ENCODE measurements around the gene ACSBG1.

ACSBG1 gene

DNA sequence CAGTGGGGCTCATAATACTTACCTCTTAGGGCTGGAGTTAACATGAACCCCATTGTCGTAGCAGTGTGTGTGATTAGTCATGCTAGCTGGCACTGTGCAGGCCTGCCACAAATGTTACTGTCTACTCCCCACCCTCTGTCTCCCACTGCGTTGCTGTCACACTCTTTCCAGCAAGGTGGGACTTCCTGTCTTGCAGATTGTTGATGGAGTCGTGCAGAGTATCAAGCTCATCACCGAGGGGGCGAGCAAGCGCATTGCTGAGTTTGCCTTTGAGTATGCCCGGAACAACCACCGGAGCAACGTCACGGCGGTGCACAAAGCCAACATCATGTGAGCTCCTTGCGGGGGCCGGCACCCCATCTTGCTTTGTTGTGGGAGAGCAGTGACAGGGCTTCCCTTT lies 72.3 kb downstream of the ACSBG1 start:
- no peak for DNase-seq

DNA sequence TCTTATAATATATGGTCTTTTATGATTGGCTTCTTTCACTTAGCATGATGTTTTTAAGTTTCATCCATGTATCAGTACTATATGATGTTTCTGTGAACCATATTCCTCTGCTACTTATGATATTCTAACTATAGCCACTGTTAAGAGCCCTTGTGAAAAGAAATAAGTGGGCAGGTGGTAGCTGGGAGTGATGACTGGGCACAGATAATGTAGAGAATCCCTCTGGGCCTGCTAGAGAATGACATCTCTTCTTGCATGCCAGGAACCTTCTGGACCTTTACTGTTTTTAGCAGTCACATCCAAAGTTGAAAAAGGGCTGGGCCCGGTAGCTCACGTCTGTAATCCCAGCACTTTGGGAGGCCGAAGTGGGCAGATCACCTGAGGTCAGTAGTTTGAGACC lies 75.0 kb downstream of the ACSBG1 start:
- DNase-seq, result no peak

DNA sequence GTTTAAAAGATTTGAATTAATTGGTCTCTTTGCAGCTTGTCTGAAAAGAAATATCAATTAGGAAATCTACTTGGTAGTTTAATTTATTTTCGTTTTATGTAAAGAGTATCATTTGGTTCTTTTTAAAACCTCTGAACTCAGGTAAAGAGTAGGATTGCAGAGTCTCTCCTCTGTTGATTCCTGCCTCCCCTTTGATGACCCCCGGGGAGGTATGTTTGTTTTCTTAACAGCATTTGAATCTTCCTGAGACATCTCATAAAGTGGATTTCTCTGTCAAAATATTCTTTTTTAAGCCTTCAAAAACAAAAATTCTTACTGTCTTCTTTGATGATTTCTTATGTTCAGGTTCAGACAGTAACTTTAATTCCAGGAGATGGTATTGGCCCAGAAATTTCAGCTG lies 77.2 kb downstream of the ACSBG1 start:
- no peak for DNase-seq

DNA sequence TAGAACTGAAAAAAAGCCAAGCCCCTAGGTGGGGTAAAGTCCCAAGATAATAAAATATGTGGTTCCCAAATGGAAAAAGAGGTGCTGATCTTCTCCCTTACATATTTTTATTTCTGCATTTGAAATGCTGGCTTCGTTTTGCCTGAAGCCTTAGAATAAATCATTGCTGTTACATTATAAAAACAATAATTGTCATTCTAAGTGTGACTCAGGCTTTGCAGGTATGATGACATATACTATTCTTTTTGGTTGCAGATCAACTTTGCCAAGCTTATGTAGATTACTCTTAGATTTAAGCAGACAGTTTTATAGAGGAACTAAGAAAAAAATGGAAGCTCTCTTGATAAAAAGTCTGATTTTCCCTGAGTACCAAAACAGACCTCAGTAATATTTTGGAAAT lies 77.7 kb downstream of the ACSBG1 start:
- DNase-seq, result no peak

DNA sequence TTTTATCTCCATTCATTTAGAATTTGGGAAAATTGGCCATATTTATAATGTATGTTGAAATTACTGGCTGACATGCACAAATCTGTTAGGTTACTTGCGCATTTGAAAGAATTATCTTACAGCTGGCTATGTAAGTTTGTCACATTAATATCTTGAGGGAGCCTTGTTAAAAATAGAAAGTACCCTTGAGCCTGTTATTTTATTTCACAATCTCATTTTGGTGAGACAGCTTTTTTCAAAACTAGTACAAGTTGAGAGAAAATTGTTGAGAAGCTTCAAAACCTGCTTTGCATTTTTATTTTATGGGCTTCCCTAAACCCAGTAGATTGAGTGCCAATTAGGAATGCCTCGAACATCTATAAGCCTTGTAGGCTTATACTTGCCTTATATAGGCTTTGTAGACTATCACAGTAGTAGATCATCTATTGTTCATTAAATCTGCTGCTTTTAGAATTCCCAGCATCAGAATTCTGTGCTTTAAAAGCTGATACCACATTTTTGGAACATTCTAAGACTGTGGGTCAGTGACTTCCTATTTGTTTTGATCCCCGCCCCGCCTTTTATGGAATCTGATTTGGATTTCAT lies 78.9 kb downstream of the ACSBG1 start:
- DNase-seq, result no peak

DNA sequence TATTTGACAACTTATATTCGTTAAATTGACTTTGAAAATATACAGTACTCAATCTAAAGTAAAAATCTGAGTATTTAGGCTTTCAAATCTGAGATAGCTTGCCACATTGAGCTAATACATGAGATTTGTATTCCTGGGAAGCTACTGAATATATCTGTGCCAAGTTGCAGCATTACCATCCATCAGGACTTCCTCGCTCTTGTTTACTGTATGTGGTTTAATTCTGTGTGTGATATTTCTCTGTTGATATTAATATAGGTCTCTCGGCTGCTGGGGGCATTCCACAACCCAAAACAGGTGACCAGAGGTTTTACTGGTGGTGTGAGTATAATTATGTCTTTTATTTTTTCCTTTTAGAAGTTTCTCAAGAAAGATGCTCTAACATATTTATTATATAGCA lies 79.4 kb downstream of the ACSBG1 start:
- DNase-seq, result no peak

DNA sequence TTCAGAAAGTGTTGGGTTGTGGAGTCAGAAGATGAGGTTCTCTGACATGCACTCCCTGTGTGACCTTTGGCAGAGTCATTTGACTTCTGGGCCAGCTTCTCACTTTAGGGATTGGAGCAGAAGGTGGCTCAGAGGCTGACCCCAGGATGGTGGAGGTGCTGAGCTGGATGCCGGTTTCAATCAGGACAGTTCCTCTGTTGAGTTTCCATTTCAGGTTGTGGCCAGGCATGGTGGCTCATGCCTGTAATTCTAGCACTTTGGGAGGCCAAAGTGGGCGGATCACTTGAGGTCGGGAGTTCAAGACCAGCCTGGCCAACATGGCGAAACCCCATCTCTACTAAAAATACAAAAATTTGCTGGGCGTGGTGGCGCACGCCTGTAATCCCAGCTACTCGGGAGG lies 83.3 kb downstream of the ACSBG1 start:
- peak; percentile 20 for DNase-seq

DNA sequence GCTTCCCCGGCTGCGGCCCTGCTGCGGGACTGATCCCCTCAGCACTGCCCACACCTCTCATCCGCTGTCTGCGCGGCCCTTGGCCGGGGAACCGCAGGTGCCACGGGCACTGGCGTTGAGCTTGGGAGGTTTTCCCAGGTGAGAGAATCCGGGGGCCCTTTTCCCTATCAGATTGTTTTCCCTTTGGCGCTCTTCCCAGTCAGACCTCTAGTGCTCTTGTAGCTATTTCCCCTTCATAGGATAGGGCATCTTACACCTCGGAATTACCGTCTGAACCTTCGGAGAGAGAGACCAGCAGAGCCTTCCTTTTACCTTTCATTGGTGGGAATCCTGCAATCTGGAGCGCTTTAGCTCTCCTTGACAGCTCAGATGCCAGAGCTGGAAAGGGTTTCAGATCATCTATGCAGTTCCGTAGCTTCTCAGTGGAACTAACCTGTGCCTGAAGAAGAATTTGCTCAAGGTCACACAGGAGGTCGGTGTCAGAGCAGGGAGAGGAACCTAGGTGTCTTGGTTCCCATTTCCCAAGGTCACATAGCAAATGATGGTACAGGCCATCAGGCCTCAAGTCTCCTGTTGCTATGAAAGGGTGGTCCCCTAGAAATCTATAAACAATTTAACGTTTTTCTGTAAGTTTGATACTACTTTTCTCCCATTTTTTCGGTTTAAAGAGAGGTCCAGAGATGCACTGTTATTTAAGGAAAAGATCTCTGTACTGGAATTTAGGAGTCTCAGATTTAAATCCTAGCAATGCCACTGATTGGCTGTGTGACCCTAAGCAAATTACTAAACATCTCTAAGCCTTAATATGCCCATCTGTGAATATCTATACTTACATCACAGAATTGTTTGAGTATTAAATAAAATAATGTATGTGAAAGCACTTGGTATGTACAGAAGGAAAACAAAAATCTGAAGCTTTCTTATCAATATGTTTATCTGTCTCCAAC lies 84.3 kb downstream of the ACSBG1 start:
- no peak for DNase-seq

DNA sequence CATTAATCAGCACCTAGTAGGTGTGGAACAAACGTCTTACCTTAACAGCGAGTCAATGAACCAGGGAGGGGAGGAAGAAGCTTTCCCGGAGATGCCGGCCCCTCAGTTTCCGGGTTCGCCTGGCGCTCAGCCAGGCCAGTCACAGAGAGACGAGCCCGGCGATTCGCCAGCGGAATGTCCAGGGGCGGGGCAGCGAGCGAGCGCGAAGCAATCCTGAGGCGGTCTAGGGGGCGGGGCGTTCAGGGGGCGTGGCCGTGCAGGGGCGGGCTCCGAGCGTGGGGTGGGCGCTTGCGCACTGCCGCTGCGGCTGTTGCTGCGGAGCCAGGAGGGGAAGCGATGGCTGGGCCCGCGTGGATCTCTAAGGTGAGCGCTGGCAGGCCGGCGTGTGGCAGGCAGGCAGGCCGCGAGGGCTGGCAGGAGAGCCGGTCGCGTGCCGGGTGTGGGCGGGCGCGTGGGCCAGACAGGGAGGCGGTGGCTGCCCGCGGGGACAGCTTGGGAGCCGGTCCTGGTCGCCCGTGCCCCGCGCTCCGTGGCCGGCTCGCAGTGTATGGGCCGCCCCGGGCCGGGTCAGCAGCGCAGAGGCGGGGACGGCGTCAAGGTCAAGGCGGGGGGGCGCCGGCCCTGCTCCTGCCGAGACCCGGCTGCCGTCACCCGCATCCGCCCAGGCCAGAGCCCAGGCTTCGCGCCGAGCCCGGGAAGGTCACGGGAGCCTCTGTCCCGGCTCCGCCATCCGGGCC lies 85.1 kb downstream of the ACSBG1 start, which contains the start of gene IDH3A:
IDH3A (plus strand) TSS at position 295 of the 737 bp plus-strand sequence; CDS start at position 337, 42 bp downstream.
- DNase-seq, result peak; percentile 100

DNA sequence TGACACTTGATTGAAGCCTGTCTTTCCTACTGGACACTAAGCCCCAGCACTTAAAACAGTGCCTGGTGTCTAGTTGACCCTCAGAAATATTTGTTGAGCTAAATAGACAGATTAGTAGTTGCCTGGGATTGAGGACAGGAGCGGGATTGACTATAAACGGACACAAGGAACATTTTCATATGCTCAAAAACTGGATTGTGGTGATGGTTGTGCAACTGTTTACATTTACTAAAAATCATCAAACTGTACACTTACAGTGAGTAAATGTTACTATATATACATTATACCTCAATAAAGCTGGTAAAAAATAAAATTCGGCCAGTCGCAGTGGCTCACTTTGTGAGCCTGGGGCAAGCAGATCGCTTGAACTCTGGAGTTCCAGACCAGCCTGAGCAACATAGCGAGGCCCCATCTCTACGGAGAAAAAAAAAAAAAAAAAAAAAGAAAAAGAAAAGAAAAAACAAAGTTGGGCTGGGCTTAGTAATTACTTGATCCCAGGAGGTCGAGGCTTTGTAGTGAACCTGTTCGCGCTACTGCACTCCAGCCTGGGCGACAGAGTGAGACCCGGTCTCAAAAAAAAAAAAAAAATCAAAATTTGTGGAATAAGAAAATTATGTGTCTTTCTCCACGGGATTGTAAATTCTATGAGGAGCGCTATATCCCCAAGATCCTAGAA lies 85.8 kb downstream of the ACSBG1 start:
- no peak for DNase-seq

DNA sequence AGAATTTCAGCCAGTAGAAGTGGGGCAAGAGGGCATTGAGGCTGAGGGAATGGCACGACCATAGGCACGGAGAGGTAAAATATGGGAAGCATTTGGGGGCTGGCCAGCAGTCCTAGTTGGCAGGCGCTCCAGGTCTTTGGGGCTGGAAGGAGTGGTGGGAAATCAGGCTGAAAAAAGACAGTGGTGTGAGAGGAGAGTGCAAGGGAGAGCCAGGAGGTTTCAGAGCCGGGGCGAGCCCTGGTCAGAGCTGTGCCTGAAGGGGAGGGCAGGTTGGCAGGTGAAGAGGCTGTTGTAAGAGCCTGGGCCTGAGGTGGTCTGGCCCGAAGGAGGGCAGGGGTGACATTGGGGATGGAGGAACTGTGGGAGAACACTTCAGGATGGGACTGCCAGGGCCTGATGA lies 86.8 kb downstream of the ACSBG1 start:
- no peak for DNase-seq

DNA sequence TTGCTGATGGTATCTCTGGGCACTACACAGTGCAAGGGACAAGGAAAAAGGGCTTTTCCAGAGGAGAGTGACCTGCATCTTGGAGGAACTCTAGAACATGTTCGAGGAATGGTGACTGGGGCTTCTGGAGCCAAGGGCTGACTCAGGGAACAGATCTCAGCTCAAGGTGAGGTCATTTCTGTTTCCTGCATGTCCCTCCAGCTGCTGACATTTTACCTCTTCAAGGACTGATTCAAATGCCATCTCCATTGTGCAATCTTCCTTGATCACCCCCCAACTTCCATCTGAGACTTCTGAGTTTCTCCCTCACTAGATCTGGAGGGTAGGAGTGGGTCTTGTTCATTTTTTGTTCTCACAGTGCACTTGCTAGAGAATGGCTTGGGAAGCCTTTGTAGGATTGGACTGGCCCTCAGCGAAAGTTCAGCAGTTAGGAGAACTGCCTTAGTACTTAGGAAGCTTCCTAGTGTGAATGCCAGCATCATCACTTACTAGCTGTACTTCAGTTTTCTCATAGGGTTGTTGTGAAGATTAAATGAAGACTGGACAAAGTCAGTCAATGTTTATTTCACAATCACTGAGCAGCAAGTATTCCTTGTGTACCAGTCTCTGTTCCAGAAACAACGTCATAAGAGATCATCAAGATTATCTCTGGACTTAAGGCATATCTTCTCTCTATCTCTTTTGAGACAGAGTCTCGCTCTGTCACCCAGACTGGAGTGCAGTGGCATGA lies 87.8 kb downstream of the ACSBG1 start:
- DNase-seq, result no peak

DNA sequence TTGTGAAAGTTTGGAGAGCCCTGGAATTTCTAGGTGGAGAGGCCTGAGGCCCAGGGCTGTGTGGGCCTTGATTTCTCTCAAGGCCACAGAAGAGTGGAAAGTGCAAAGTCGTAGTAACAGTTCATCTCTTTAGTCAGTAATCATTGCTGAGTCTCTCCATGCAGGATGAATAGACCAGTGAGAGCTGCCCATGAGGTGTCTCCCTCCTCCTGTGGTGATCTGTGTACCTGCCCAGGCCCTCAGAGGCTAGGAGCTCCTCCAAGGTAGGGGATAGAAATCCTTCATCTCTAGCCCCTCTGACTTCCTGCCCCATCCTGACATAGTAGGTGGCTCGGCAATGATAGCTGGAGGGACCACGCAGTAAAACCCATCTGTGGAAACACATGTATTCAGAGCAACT lies 92.0 kb downstream of the ACSBG1 start:
- DNase-seq, result no peak

DNA sequence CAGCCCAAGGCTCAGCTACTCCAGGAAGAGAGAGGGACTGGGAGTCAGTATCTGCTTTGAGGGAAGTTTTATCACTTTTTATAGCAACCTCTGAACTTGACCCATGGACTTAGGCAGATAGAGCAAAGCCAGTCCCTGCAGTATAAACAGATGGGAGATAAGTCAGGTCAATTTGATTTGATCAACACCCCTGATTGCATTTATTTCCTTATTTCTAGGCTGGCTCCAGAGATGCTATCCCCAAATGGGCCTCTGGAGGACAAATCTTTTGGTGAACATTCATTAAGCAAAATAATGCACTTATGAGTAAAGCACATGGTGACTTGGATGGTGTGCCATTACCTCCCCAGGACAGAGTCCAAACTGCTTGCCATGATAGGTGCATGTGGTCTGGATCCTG lies 94.1 kb downstream of the ACSBG1 start:
- no peak for DNase-seq

DNA sequence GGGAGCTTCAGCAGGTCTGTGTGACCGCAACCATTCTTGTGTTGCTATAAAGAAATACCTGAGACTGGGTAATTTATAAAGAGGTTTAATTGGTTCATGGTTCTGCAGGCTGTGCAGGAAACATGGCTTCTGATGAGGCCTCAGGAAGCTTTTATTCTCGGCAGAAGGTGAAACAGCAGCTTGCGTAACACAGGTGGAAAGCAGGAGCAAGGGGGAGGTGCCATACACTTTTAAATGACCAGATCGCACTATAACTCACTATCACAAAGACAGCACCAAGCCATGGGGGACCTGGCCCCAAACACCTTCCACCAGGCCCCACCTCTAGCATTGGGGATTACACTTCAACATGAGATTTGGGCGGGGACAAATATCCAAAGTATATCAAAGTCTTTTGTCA lies 94.8 kb downstream of the ACSBG1 start:
- no peak for DNase-seq

DNA sequence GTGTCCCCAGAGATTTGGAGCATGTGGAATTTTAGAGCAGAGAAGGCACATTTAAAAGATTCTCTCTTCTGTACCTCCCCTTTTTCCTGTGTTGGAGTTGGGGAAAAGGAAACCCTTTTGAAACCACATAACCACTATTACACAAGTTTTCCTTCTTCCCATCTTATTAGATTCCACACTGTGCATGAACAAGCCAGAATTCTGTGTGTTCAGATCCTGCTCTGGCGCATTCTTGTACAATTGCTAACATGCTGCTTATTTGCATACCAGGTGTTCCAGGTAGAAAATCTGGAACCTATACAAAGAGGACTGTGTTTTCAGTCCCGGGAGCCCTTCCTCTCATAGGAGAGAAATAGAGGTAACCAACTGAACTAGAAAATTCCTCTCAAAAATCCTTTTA lies 100.6 kb downstream of the ACSBG1 start:
- no peak for DNase-seq

DNA sequence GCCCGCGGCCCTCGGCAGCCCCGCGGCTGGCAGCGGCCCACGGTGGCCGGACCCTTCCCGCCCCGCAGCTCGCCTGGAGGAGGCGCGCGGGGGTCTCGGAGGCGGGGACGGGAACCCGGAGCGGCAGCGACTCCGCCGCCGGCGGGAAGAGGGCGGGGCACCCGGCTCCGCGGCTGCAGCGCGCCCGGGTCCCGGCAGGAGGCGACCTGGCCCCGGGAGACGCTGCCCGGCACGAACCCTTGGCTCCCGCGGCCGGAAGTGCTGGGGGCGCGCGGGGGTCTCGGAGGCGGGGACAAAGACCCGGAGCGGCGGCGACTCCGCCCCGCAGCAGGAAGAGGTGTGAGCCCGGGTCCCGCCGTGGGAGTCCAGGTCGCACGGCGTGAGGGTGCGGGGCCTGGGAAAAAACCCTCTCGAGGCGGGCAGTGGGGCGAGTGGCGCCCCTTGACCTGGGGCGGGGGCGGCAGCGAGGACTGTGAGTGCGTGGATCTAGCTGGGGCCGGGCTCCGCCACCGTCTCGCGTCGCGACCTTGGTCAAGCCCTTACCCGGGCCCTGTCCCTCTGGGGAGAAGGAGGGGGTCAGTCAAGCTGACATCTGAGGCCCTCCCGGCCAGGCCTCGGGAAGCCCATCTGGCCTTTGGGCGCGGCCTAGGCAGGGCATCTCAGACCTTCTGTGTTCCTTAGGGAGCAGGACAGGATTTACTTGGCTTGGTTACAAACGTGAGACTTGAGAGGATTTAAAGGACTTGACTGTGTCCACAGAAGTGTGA lies 102.9 kb downstream of the ACSBG1 start, which contains the start of gene CIB2:
CIB2 (minus strand) TSS at position 151 of the 767 bp plus-strand sequence. CDS start 230 bp downstream, outside the sequence.
- peak; percentile 80 for DNase-seq

DNA sequence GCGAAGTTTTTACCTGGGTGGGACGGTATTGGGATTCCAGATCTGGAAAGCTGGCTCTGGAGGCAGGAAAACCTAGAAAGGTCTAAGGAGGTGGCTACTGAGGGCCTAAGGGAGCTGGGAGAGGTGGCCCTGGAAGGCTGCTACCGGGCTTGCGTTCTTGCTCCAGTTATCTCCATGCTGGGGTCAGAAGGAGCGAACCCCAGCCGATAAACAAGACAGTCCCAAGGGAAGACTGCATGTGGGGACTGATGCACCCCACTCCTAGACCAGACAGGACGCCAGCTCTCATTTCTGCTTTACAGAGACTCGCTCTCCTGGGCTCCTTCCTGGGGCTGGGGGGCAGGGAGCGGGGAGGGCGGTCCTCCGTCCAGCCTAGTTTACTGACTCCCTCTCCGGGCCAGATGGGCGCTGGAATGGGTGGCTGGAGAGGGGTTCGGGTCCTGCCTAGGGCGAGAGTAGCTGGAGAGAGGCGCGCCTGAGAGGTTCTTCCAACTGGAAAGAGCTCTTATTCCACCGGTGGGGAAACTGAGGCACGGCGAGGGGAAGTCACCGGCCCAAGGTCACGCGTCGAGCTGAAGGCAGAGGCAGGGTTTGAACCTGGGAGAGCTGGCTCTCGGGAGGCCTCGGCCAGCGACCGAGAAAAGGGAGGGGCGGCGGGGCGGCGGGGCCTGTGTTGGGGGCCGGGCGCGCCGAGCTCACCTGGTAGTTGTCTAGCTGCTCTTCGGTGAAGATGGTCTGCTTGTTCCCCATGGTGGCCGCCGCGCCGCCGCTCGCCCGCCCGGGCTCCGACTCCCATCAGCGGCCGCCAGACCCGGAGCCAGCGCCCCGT lies 103.7 kb downstream of the ACSBG1 start:
- no peak for DNase-seq

DNA sequence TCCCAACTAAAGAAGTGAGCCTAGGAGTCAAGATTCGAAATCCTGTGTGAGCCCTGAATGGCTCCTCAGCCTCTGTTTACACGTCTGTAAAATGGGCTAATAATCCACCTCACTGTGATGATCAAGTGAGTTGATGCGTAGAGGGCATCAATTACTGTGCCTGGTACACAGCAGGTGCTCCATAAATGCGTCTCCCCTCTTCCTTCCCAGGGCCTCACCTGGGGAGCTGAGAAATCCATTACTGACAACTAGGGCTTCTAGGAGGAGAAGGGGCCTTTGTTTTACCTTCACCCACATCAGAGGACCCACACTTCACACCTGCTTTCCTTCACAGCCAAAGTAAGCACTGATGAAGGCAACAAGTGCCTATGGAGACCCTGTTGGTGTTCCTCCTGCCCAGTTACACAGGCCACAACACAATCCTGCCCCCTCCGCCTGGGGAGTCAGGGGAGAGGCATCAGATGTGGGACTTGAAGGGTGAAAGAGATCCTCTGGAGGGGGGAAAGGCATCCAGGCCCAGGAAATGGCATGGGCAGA lies 104.5 kb downstream of the ACSBG1 start:
- DNase-seq, result no peak

DNA sequence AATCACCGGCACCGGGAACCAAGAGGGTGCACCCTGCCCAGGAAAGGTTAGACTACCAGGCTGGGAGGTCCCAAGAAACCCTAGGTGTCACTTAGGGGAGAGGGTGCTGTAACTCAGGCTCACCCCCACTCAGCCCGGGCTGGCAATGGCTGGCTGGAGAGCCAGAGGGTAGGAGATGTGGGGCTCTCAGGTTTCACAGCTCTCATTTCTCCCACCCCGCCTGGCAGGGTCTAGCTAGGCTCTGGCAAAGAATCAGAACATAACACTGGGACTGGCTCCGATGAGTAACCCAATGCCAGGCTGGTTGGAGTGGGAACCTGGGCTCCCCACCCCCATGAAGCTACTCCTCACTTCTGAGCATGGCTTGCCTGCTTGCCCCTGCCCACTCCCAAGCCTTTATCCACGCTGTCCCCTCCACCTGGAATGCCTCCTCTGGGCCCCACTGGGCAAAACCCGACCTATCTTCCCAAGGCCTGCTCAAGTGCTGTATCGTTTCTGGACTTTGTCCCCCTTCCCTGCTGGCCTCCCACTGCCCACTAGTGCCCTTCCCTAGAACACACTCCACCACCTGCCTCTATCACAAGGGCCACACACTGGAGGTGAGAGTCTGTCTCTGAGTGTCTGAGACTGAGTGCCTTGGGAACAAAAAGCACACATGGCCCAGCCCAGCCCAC lies 105.2 kb downstream of the ACSBG1 start:
- DNase-seq, result no peak
